ENCODE data around the gene CPSF3. TPM values are rescaled to one million over a fixed set of nuclear protein-coding genes. Genes with fewer than 3 reads are reported as not detected.

Gene CPSF3
- total and polyA plus RNA-seq, 9 of the 15 experiments (the other 6 are each of a cell fraction or from before 2014, with no cell fraction given): 54.2 to 151 (median 94.5) TPM

GRCh38 chr2:9517118-9517782 is 93.8 kb downstream of the CPSF3 start (continued):
- TF ChIP-seq ARID1B (IDR thresholded peaks at IDR 0.05) (peak; percentile 87), KDM1A (IDR thresholded peaks at IDR 0.05) (no peak), POLR2G (IDR thresholded peaks at IDR 0.05; ENCODE audit: low read depth, low read length) (no peak), LCOR (CRISPR knock-in tag; IDR thresholded peaks at IDR 0.05) (no peak), JUND (IDR thresholded peaks at IDR 0.05; ENCODE audit: borderline replicate concordance, low read depth, low read length) (no peak), JUND (tag; IDR thresholded peaks at IDR 0.05; ENCODE audit: borderline replicate concordance, low read depth, low read length) (0 out of 3 replicates have a peak, but pooled peaks have one; percentile 35)
- TF ChIP-seq, protein P1, sequence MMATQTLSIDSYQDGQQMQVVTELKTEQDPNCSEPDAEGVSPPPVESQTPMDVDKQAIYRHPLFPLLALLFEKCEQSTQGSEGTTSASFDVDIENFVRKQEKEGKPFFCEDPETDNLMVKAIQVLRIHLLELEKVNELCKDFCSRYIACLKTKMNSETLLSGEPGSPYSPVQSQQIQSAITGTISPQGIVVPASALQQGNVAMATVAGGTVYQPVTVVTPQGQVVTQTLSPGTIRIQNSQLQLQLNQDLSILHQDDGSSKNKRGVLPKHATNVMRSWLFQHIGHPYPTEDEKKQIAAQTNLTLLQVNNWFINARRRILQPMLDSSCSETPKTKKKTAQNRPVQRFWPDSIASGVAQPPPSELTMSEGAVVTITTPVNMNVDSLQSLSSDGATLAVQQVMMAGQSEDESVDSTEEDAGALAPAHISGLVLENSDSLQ (IDR thresholded peaks at IDR 0.05): peak; percentile 71

DNA sequence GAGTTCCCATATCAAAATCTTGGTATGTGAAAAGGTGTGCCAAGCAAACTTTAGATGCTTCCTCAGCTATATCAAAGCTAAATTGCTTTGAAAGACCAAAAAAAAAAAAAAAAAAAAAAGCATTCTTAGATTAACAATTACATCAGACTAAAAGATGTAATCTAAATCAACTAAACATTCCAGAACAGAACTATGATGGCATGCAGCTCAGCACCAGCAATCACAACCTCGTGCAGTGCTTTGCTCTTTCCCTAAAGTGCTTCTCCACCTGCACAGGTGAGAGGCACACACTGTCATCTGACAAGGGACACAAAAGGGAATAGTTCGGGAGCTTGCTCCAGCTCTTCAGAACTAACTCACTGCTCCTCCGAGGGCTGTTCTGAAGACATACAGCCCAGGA is 94.7 kb downstream of the CPSF3 start:
- H3K36me3 ChIP-seq (ENCODE audit: control insufficient read depth, insufficient read depth, low read length): peaks cover 67% of the 10 kb centered on the region; the same call in 2 of the 3 replicates
- 69% methylated on average over 3 of the region's 3 CpGs for WGBS (ENCODE audit: insufficient coverage, low coverage, missing lambda C conversion rate)
- ChIA-PET CTCF (ENCODE audit: low intra/inter-chr PET ratio) (no interaction called here), POLR2A (interaction anchor here (0.5 to 2.5 kb wide), 6 partner anchors 8 to 221 kb away, joined by 3 to 13 read pairs (median 4); partner anchors contain the start of gene ITGB1BP1)
- TF ChIP-seq ZBTB1 (CRISPR knock-in tag; IDR thresholded peaks at IDR 0.05; ENCODE audit: borderline replicate concordance, low read depth): no peak
- H3K4me3 ChIP-seq: no peak overlapping the region
- H3K9ac ChIP-seq (ENCODE audit: insufficient read depth in 1 of 2, low read depth in 2 of 2, low read length in 2 of 2): no peak overlapping the region
- H4K20me1 ChIP-seq (replicated peaks; ENCODE audit: control insufficient read depth, insufficient read depth, low read length): no peaks in the 10 kb centered on the region
- no peaks in the 10 kb centered on the region for H3K27me3 ChIP-seq (ENCODE audit: control insufficient read depth in 2 of 2, insufficient read depth in 2 of 2, low read length in 2 of 2)
- intact Hi-C loops (cut with micrococcal nuclease): no loop called here
- H3K79me2 ChIP-seq (ENCODE audit: control insufficient read depth, insufficient read depth, low read length): no peaks in the 10 kb centered on the region
- no peaks in the 10 kb centered on the region for H3K9me1 ChIP-seq (ENCODE audit: control insufficient read depth, insufficient read depth, low read length)
- no peak for DNase-seq (ENCODE audit: extremely low read depth in 1 of 4, low spot score in 3 of 4)
- no peak for FAIRE-seq
- H2AFZ ChIP-seq (ENCODE audit: low read depth, low read length): no peak overlapping the region
- in situ Hi-C loops (cut with MboI): no loop called here
- no TSS peak for BruUV-seq (replicated peaks)
- H3K9me3 ChIP-seq (replicated peaks; ENCODE audit: control insufficient read depth, insufficient read depth, low read depth, low read length): no peaks in the 10 kb centered on the region
- H3K4me2 ChIP-seq (ENCODE audit: insufficient read depth, low read length): no peak overlapping the region
- peak; percentile 25; the same call in 2 of the 3 replicates for ATAC-seq
- H3K4me1 ChIP-seq (replicated peaks in 1 of 2; ENCODE audit: control insufficient read depth in 2 of 2, insufficient read depth in 2 of 2, low read length in 2 of 2): peaks cover 0 to 14% of the 10 kb centered on the region in 2 experiments; a peak in 3 of 5 replicates
- no peak overlapping the region for H3K27ac ChIP-seq (ENCODE audit: extremely low read depth, low read depth, low read length)
